H1 (cell line): ENCODE measurements around the gene TMEM272. TPM values are rescaled to one million over a fixed set of nuclear protein-coding genes. Genes with fewer than 3 reads are reported as not detected.

Experiments
- CTCF ChIA-PET: fragments of 300-600 bp; sonication (Branson Sonifier 250); formaldehyde crosslinking; loops from one replicate; lab custom pipeline; 2021; ENCODE audit not compliant: partially characterized antibody; lab: Charles Lee
- POLR2A ChIA-PET: fragments of 300-600 bp; sonication (Branson Sonifier 250); formaldehyde crosslinking; loops from one replicate; lab custom pipeline; 2021; ENCODE audit warnings: inconsistent platforms; ENCODE audit not compliant: partially characterized antibody; lab: Charles Lee
- DNase-seq, 2 experiments: peaks; one replicate each; pipeline versions ENCODE4 v3.0.0 to v3.0.0-alpha.2; 2010 to 2022; ENCODE audit warnings: low spot score in 2 of 2, low read depth in 1 of 2, mixed read lengths in 1 of 2
- FAIRE-seq: peaks from 2 replicates; lab custom pipeline; 2011; peaks lifted over from hg19 to GRCh38; lab: Jason Lieb, UNC
- H2AFZ ChIP-seq: 2 replicates; pipeline ENCODE4 v1.8.1; 2012; ENCODE audit warnings: low read length, inconsistent platforms
- H2AK5ac ChIP-seq: 2 replicates; pipeline ENCODE4 v1.6.1; 2013; ENCODE audit warnings: low read depth, low read length
- H2BK120ac ChIP-seq: replicated peaks from 2 replicates; pipeline ENCODE3; 2013; ENCODE audit warnings: low read depth, low read length, inconsistent platforms
- H2BK12ac ChIP-seq: 2 replicates; pipeline ENCODE4 v1.6.1; 2013; ENCODE audit warnings: low read depth, low read length
- H2BK15ac ChIP-seq: 2 replicates; pipeline ENCODE4 v1.6.1; 2013; ENCODE audit warnings: low read length
- H2BK20ac ChIP-seq: 2 replicates; pipeline ENCODE4 v1.6.1; 2013; ENCODE audit warnings: low read length
- H2BK5ac ChIP-seq: 2 replicates; pipeline ENCODE4 v1.6.1; 2013; ENCODE audit warnings: low read depth, low read length
- H3K14ac ChIP-seq: 2 replicates; pipeline ENCODE4 v1.6.1; 2013; ENCODE audit warnings: inconsistent platforms; ENCODE audit not compliant: insufficient read length
- H3K18ac ChIP-seq: 2 replicates; pipeline ENCODE4 v1.6.1; 2013; ENCODE audit warnings: low read length; ENCODE audit errors: extremely low read depth
- H3K23ac ChIP-seq: 2 replicates; pipeline ENCODE4 v1.6.1; 2013; ENCODE audit warnings: inconsistent platforms; ENCODE audit not compliant: insufficient read length
- H3K23me2 ChIP-seq: 2 replicates; pipeline ENCODE4 v1.6.1; 2013; ENCODE audit warnings: low read depth, low read length
- H3K27ac ChIP-seq: 2 replicates; pipeline ENCODE4 v1.6.1; 2011; ENCODE audit warnings: low read depth, low read length, inconsistent platforms
- H3K27me3 ChIP-seq, 4 experiments: replicated peaks in 1 of 4; 1 replicate in 1 of 4; 2 replicates in 3 of 4; pipeline versions ENCODE4 v1.6.1 to v1.8.1; 2011 to 2013; ENCODE audit warnings: low read length in 3 of 4, mild to moderate bottlenecking in 3 of 4, inconsistent platforms in 2 of 4, mixed read lengths in 2 of 4, moderate library complexity in 1 of 4; ENCODE audit not compliant: control insufficient read depth in 3 of 4, insufficient read depth in 3 of 4; ENCODE audit errors: extremely low read depth in 1 of 4
- H3K36me3 ChIP-seq, 4 experiments: 2 replicates each; pipeline versions ENCODE4 v1.6.1 to v1.8.1; 2011 to 2013; ENCODE audit warnings: mild to moderate bottlenecking in 4 of 4, low read length in 3 of 4, moderate library complexity in 2 of 4, control low read depth in 1 of 4, inconsistent platforms in 1 of 4; ENCODE audit not compliant: insufficient read depth in 4 of 4, control insufficient read depth in 2 of 4
- H3K4ac ChIP-seq: replicated peaks from 2 replicates; pipeline ENCODE3; 2013; ENCODE audit warnings: low read length, low read depth, mixed read lengths, inconsistent platforms; ENCODE audit not compliant: insufficient read length
- H3K4me1 ChIP-seq, 4 experiments: replicated peaks in 1 of 4; 1 replicate in 1 of 4; 2 replicates in 3 of 4; pipeline versions ENCODE4 v1.6.1 to v1.8.1; 2011 to 2013; ENCODE audit warnings: low read length in 3 of 4, inconsistent platforms in 2 of 4, mixed read lengths in 1 of 4; ENCODE audit not compliant: insufficient read depth in 4 of 4, control insufficient read depth in 3 of 4
- H3K4me2 ChIP-seq, 2 experiments: 2 replicates each; pipeline versions ENCODE4 v1.6.1 to v1.8.1; 2011 to 2013; ENCODE audit warnings: low read depth in 2 of 2, low read length in 2 of 2, control low read depth in 1 of 2, inconsistent platforms in 1 of 2, mild to moderate bottlenecking in 1 of 2; ENCODE audit not compliant: insufficient read depth in 1 of 2
- H3K4me3 ChIP-seq, 4 experiments: fragments of 200-600, 300-600 bp in 1 of 4; sonication (generic), shearing (Covaris generic), sonication (Bioruptor Twin) in 1 of 4; 2 replicates each; pipeline versions ENCODE4 v1.5.1 to v1.8.1; 2011 to 2016; ENCODE audit warnings: low read length in 4 of 4, low read depth in 3 of 4, control low read depth in 2 of 4, inconsistent platforms in 2 of 4, mild to moderate bottlenecking in 2 of 4, mixed read lengths in 1 of 4, moderate library complexity in 1 of 4; ENCODE audit not compliant: insufficient read depth in 2 of 4; ENCODE audit errors: extremely low read depth in 1 of 4
- H3K56ac ChIP-seq: replicated peaks from 2 replicates; pipeline ENCODE3; 2013; ENCODE audit warnings: low read depth, mild to moderate bottlenecking, mixed read lengths, low read length, inconsistent platforms; ENCODE audit not compliant: insufficient read length
- H3K79me1 ChIP-seq: 2 replicates; pipeline ENCODE4 v1.6.1; 2013; ENCODE audit warnings: low read depth, low read length, control low read depth
- H3K79me2 ChIP-seq, 2 experiments: 2 replicates each; pipeline versions ENCODE4 v1.6.1 to v1.8.1; 2012 to 2013; ENCODE audit warnings: low read length in 2 of 2, mild to moderate bottlenecking in 2 of 2, inconsistent platforms in 1 of 2; ENCODE audit not compliant: insufficient read depth in 2 of 2, control insufficient read depth in 1 of 2
- H3K9ac ChIP-seq, 4 experiments: replicated peaks in 1 of 4; 1 replicate in 1 of 4; 2 replicates in 3 of 4; pipeline versions ENCODE4 v1.6.1 to v1.8.1; 2011 to 2013; ENCODE audit warnings: low read depth in 3 of 4, low read length in 3 of 4, control low read depth in 2 of 4, mild to moderate bottlenecking in 2 of 4, moderate library complexity in 2 of 4, inconsistent platforms in 1 of 4; ENCODE audit errors: extremely low read depth in 1 of 4
- H3K9me3 ChIP-seq, 2 experiments: 2 replicates each; pipeline versions ENCODE4 v1.6.1 to v1.8.1; 2012 to 2013; ENCODE audit warnings: mild to moderate bottlenecking in 2 of 2, moderate library complexity in 2 of 2, control low read depth in 1 of 2, inconsistent platforms in 1 of 2, low read depth in 1 of 2, low read length in 1 of 2, mixed read lengths in 1 of 2; ENCODE audit not compliant: insufficient read depth in 2 of 2
- H4K20me1 ChIP-seq, 2 experiments: replicated peaks in 1 of 2; 2 replicates each; pipeline versions ENCODE3 to v1.8.1; 2011 to 2013; ENCODE audit warnings: inconsistent platforms in 2 of 2, low read length in 2 of 2, mild to moderate bottlenecking in 1 of 2; ENCODE audit not compliant: insufficient read depth in 2 of 2, control insufficient read depth in 1 of 2
- H4K5ac ChIP-seq: 2 replicates; pipeline ENCODE4 v1.6.1; 2013; ENCODE audit warnings: low read length, low read depth, mixed read lengths, inconsistent platforms; ENCODE audit not compliant: insufficient read length
- H4K8ac ChIP-seq: 2 replicates; pipeline ENCODE4 v1.8.0; 2013; ENCODE audit warnings: mild to moderate bottlenecking, moderate library complexity, low read length, inconsistent platforms; ENCODE audit not compliant: insufficient read depth; ENCODE audit errors: extremely low read depth
- H4K91ac ChIP-seq: replicated peaks from 2 replicates; pipeline ENCODE3; 2013; ENCODE audit warnings: low read length, mixed read lengths, inconsistent platforms; ENCODE audit not compliant: insufficient read length
- ASH2L ChIP-seq: fragments of 200-600, 300-600 bp; sonication (generic); IDR thresholded peaks from one replicate; pipeline ENCODE4 v1.7.1; 2017; ENCODE audit warnings: low read length
- BACH1 ChIP-seq: IDR thresholded peaks from 2 replicates; pipeline ENCODE4 v1.6.1; 2012; ENCODE audit warnings: low read length, improper control_type of control experiment
- POLR2AphosphoS5 ChIP-seq: IDR thresholded peaks from 2 replicates; pipeline ENCODE4 v1.6.1; 2011; ENCODE audit warnings: low read depth, low read length
- ZNF274 ChIP-seq: IDR thresholded peaks from 2 replicates; pipeline ENCODE4 v1.7.0; 2012; ENCODE audit warnings: low read length, borderline replicate concordance; ENCODE audit errors: extremely low read depth
- WGBS, 2 experiments: shearing (Covaris generic) in 1 of 2; methylation state at CpG; one replicate each; pipeline versions ENCODE4 v1.1.6 to v1.1.7; 2013 to 2015; ENCODE audit warnings: low lambda C conversion rate in 2 of 2, mixed read lengths in 2 of 2, inconsistent platforms in 1 of 2, low coverage in 1 of 2, missing lambda C conversion rate in 1 of 2; ENCODE audit not compliant: insufficient replicate concordance in 2 of 2, insufficient coverage in 1 of 2, insufficient read length in 1 of 2; ENCODE audit errors: extremely low coverage in 1 of 2, missing lambda C conversion rate in 1 of 2; 5-methylcytosine and 5-hydroxymethylcytosine counted together
- polyA plus RNA-seq, 7 experiments: library from polyadenylated mRNA; depleted of rRNA in 3 of 7; stranded (reverse) in 5 of 7; unstranded in 2 of 7; fragments of >200 nt in 5 of 7; fragments of 200-250 nt in 2 of 7; gene quantifications; 1 replicate in 5 of 7; 2 replicates in 1 of 7; 4 replicates in 1 of 7; pipeline versions ENCODE4 v1.2.1 to v1.2.3, GENCODE V29; 2011 to 2013; ENCODE audit warnings: missing spikeins in 2 of 7, mixed read lengths in 2 of 7
- total RNA-seq: library from RNA; stranded (reverse); fragmentation: NEBNext Ultra II Directional; extraction: Animal tissue kit (Norgen Biotek cat#: 25700); gene quantifications from 2 replicates; pipeline ENCODE4 v1.2.1, GENCODE V29; 2021

The TMEM272 gene
- total and polyA plus RNA-seq, 2 of the 8 experiments (the other 6 are each of a cell fraction or from before 2014, with no cell fraction given) = 0.05 TPM; not detected in 1

DNA sequence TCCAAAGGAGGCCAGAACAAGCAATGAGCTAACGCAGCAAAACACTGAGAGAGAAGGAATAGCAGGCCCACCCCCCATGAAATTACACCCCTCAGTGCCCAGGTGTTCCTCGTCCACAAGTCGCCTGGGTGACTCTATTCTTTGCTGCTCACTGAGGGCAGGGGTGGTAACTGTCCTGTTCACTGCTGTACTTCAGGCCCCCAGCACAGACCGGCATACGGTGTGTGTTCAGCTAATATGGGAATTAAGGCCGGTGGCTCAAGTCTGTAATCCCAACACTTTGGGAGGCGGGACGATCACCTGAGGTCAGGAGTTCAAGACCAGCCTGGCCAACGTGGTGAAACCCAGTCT is 72.9 kb downstream of the TMEM272 start:
- Histone ChIP-seq H3K36me3 (no peaks in the 10 kb centered on the region), H3K23me2 (no peaks in the 10 kb centered on the region), H3K9ac (no peak overlapping the region), H3K4ac (no peak overlapping the region), H2BK120ac (no peak overlapping the region), H3K4me2 (no peak overlapping the region), H3K79me2 (no peaks in the 10 kb centered on the region), H3K4me1 (peaks cover 7 to 12% (median 9%) of the 10 kb centered on the region in 4 experiments), H4K91ac (no peak overlapping the region), H4K20me1 (peaks cover 0 to 3% of the 10 kb centered on the region in 2 experiments), H3K56ac (no peak overlapping the region), H3K14ac (no peak overlapping the region), H4K5ac (no peak overlapping the region), H3K4me3 (no peak overlapping the region), H2BK12ac (no peak overlapping the region), H4K8ac (no peak overlapping the region), H3K9me3 (no peaks in the 10 kb centered on the region), H3K27ac (no peak overlapping the region), H2AK5ac (no peak overlapping the region), H3K27me3 (no peaks in the 10 kb centered on the region), H2BK15ac (no peak overlapping the region), H2BK5ac (no peak overlapping the region), H2BK20ac (no peak overlapping the region), H3K23ac (no peak overlapping the region), H2AFZ (no peak overlapping the region), H3K18ac (no peak overlapping the region)
- FAIRE-seq (no peak), DNase-seq (no peak)
- 87% methylated on average over 9 of the region's 9 CpGs; no CpG with 5 or more reads in 1 of the 2 experiments for WGBS, 2 experiments
- ChIA-PET CTCF (interaction anchor here (0.8 to 2.8 kb wide), 6 partner anchors 14 to 327 kb away, joined by 3 to 12 read pairs (median 4); no protein-coding TSS in a partner anchor), POLR2A (interaction anchor here (0.6 to 3.0 kb wide), 5 partner anchors 10 to 322 kb away, joined by 3 to 20 read pairs (median 5); partner anchors contain the start of gene INTS6)
- no peak for TF ChIP-seq BACH1
- 0 out of 2 replicates have a peak, but pooled peaks have one; percentile 12 for TF ChIP-seq POLR2AphosphoS5
- no peak for TF ChIP-seq ZNF274
- TF ChIP-seq ASH2L = no peak
- TF ChIP-seq, all 59 proteins: peak for 1
- H3K79me1 ChIP-seq = no peaks in the 10 kb centered on the region
